Heart left ventricle (tissue), 13 donors: Measurements from ENCODE around the gene ZNF607.

Source experiments
- CTCF ChIP-seq, 12 donors: fragments of 200-600 bp; sonication (generic) in 4 of 12; IDR thresholded peaks; one replicate each; pipeline versions ENCODE4 v1.5.0 to v1.8.0; 2018 to 2022; ENCODE audit warnings: antibody characterized with exemption in 12 of 12, mild to moderate bottlenecking in 5 of 12
- POLR2A ChIP-seq, 2 donors: fragments of 450-650 bp; IDR thresholded peaks; one replicate each; pipeline ENCODE4 v1.6.1; 2017; ENCODE audit warnings: antibody characterized with exemption in 2 of 2, mild to moderate bottlenecking in 2 of 2, moderate library complexity in 2 of 2
- donor health status: ischemic (EF 13 %, LVEDD 7.1; RV severe dilation, severe dysfunction).
- donor health status: DM: no; HTN: yes; CAD: no.
- donor health status: DM: no; HTN: no; CAD: no.
- donor health status: ischemic (EF 25% LVEDD 6.9; RV normal size, moderate dysfunction).
- donor health status: ischemic (EF 25% LVEDD 5.7; RV mildly dilated, moderate dysfunction).
- donor health status: ischemic (EF 35%, LVEDD 5.7; RV mildly dilated, moderate dysfunction).
- donor health status: nonischemic (EF 11% LVEDD 7.7; RV severe dilation, severe dysfunction).
- donor health status: DM: yes; HTN: yes; CAD: no.
- donor health status: PGD.
- donor health status: ischemic (EF 29% LVEDD 5.4; RV normal size, mild dysfunction).
- donor health status: nonischemic (EF 23%, LVEDD 6.1; RV moderate dilation, normal function).

- TF ChIP-seq CTCF (IDR thresholded peaks at IDR 0.05) (no peak), POLR2A (IDR thresholded peaks at IDR 0.05) (no peak)
Observed at GRCh38 chr19:37763488-37763887, 43.9 kb upstream of the ZNF607 start.
